Measurements from ENCODE around the gene ZNF783. TPM values are rescaled to one million over a fixed set of nuclear protein-coding genes. Genes with fewer than 3 reads are reported as not detected.

ZNF783 gene
- total and polyA plus RNA-seq, 9 of the 15 experiments (the other 6 are each of a cell fraction or from before 2014, with no cell fraction given): 0.66 to 11.2 (median 5.4) TPM

DNA sequence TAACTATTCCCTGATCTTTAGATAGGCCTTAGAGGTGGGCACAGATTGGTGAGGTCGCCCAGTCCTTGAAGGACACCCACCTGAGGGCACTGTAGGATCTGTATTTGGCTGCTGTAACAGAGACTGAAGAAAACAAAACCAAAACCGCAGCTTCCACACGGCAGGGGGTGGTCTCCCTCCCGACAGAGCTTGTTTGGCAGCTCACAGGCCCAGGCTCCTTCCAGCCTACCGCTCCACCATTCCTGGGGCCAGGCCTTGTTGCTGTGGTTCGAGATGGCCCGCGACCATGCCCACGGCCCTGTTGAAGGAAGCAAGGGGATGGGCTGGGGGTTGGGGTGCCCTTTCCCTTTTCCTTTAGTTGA, 30.4 kb downstream of the ZNF783 start (continued):
- no peak for TF ChIP-seq ILK (tag; IDR thresholded peaks at IDR 0.05; ENCODE audit: borderline replicate concordance, low read depth)
- TF ChIP-seq ZNF121 (CRISPR knock-in tag; conservative IDR thresholded peaks at IDR 0.05): no peak
- TF ChIP-seq ZNF764 (CRISPR knock-in tag; IDR thresholded peaks at IDR 0.05; ENCODE audit: low read depth): no peak
- TF ChIP-seq, protein P1, sequence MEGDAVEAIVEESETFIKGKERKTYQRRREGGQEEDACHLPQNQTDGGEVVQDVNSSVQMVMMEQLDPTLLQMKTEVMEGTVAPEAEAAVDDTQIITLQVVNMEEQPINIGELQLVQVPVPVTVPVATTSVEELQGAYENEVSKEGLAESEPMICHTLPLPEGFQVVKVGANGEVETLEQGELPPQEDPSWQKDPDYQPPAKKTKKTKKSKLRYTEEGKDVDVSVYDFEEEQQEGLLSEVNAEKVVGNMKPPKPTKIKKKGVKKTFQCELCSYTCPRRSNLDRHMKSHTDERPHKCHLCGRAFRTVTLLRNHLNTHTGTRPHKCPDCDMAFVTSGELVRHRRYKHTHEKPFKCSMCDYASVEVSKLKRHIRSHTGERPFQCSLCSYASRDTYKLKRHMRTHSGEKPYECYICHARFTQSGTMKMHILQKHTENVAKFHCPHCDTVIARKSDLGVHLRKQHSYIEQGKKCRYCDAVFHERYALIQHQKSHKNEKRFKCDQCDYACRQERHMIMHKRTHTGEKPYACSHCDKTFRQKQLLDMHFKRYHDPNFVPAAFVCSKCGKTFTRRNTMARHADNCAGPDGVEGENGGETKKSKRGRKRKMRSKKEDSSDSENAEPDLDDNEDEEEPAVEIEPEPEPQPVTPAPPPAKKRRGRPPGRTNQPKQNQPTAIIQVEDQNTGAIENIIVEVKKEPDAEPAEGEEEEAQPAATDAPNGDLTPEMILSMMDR (IDR thresholded peaks at IDR 0.05 in 2 of 3, conservative IDR thresholded peaks at IDR 0.05 in 1 of 3; ENCODE audit: insufficient read depth in 2 of 3, low read depth in 1 of 3, low read length in 3 of 3): peak; percentile 12 to 38 (median 13); a peak in 3 of 6 replicates
- no peak for TF ChIP-seq NCOA1 (IDR thresholded peaks at IDR 0.05; ENCODE audit: low read depth)
- no peak for TF ChIP-seq POU5F1 (IDR thresholded peaks at IDR 0.05; ENCODE audit: borderline replicate concordance, low read depth, low read length, partially characterized antibody)
- TF ChIP-seq RBM34 (IDR thresholded peaks at IDR 0.05; ENCODE audit: borderline replicate concordance, insufficient read depth, low read length): no peak
- TF ChIP-seq FOS (IDR thresholded peaks at IDR 0.05; ENCODE audit: extremely low read depth, insufficient read length): no peak
- TF ChIP-seq HEY1 (CRISPR knock-in tag; IDR thresholded peaks at IDR 0.05; ENCODE audit: borderline replicate concordance): no peak
- TF ChIP-seq TBP (optimal IDR thresholded peaks at IDR 0.05; ENCODE audit: low read depth, low read length): no peak
- TF ChIP-seq PKNOX1 (IDR thresholded peaks at IDR 0.05): peak; percentile 69
- TF ChIP-seq RAD21 (CRISPR knock-in tag; conservative IDR thresholded peaks at IDR 0.05 in 1 of 2, IDR thresholded peaks at IDR 0.05 in 1 of 2): peak in 1 of 2 experiments; percentile 29; a peak in 2 of 4 replicates
